Sigmoid colon (tissue), 4 donors: ENCODE results near the gene HOXB4.

Source experiments
- CTCF ChIP-seq, 4 experiments: fragments of 450-650 bp in 3 of 4; fragments of 200-600 bp in 1 of 4; IDR thresholded peaks; one replicate each; pipeline ENCODE4 v1.5.1; 2016 to 2019; ENCODE audit warnings: antibody characterized with exemption in 4 of 4, mild to moderate bottlenecking in 3 of 4, moderate library complexity in 2 of 4
- EP300 ChIP-seq, 4 donors: sonication (generic); formaldehyde crosslinking; IDR thresholded peaks; one replicate each; pipeline ENCODE4 v1.6.1; 2017; ENCODE audit warnings: antibody characterized with exemption in 4 of 4
- POLR2AphosphoS5 ChIP-seq, 4 donors: sonication (generic); formaldehyde crosslinking; IDR thresholded peaks; one replicate each; pipeline ENCODE4 v1.6.1; 2017; ENCODE audit warnings: antibody characterized with exemption in 4 of 4

- TF ChIP-seq EP300 (IDR thresholded peaks at IDR 0.05) (no peak), CTCF (IDR thresholded peaks at IDR 0.05) (no peak), POLR2AphosphoS5 (IDR thresholded peaks at IDR 0.05) (no peak)
Measured at GRCh38 chr17:48567646-48568354, 10.3 kb downstream of the HOXB4 start.
